Measurements from ENCODE around the gene WDSUB1. TPM values are rescaled to one million over a fixed set of nuclear protein-coding genes. Genes with fewer than 3 reads are reported as not detected.

WDSUB1 gene
- total and polyA plus RNA-seq, 5 donors: 6.1 to 10.4 (median 9.5) TPM

GRCh38 chr2:159287733-159288132, 1.2 kb upstream of the WDSUB1 start:
- Histone ChIP-seq H3K27me3 (ENCODE audit: control insufficient read depth, insufficient read depth) (no peaks in the 10 kb centered on the region), H3K4me1 (ENCODE audit: control insufficient read depth, insufficient read depth, low read length) (no peaks in the 10 kb centered on the region), H3K4me3 (ENCODE audit: low read length) (no peak overlapping the region), H3K27ac (ENCODE audit: low read length) (no peak overlapping the region), H3K9me3 (ENCODE audit: control insufficient read depth, low read length) (no peaks in the 10 kb centered on the region)
- ATAC-seq: no peak
- intact Hi-C loops (cut with DNase I): no loop called here
- no peak for DNase-seq

DNA sequence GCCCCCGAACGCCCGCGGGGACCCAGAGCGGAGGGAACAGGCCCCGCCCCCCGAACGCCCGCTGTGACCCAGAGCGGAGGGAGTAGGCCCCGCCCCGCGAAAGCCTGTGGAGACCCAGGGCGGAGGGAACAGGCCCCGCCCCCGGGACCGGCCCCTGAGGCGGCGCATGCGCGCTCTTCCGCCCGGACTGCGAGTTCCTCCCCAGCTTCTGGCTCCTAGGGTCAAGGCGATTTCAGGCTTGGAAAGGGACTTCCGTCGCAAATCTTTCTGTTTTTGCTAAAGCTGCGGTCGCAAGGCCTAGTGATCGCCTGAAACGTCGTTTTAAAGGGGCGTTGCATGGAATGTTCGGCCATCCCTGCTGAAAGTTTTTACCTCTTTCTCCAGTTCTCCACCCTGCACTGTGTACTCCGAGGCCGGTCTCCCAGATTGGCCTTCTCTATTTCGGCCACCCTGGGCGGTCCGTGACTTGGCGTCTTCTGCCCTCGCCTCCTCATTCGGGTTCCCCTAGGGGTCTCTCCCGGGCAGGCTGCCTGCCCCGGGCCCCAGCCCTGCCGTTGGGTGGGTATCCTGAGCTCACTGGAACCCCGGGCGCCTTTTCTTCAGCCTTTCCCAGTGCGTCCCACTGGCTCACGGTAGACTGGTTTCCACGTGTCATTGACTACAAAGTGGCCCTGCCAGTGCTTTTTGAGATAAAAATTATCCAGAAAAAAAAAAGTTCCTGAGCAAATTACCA, 372 bp upstream of the WDSUB1 start:
- no peaks in the 10 kb centered on the region for H3K4me1 ChIP-seq (ENCODE audit: control insufficient read depth, insufficient read depth, low read length)
- DNase-seq (peak; percentile 99 to 100 (median 100)), ATAC-seq (peak; percentile 99 to 100)
- peak overlapping the region; percentile 94 for H3K27ac ChIP-seq (ENCODE audit: low read length)
- no peaks in the 10 kb centered on the region for H3K9me3 ChIP-seq (ENCODE audit: control insufficient read depth, low read length)
- no peaks in the 10 kb centered on the region for H3K27me3 ChIP-seq (ENCODE audit: control insufficient read depth, insufficient read depth)
- H3K4me3 ChIP-seq (ENCODE audit: low read length): peak overlapping the region; percentile 52
- intact Hi-C loops (cut with DNase I): no loop called here
- under 1% methylated on average over 50 of the region's 50 CpGs for WGBS

- Histone ChIP-seq H3K27ac (ENCODE audit: low read length) (no peak overlapping the region), H3K4me3 (ENCODE audit: low read length) (peak overlapping the region; percentile 52), H3K4me1 (ENCODE audit: control insufficient read depth, insufficient read depth, low read length) (no peaks in the 10 kb centered on the region), H3K27me3 (ENCODE audit: control insufficient read depth, insufficient read depth) (no peaks in the 10 kb centered on the region), H3K9me3 (ENCODE audit: control insufficient read depth, low read length) (no peaks in the 10 kb centered on the region)
- DNase-seq (peak in 1 of 3 donors; percentile 66), ATAC-seq (no peak)
- intact Hi-C loops (cut with DNase I): no loop called here
- WGBS: 89% methylated on average over 11 of the region's 11 CpGs
Observed at GRCh38 chr2:159285433-159285832, 1.1 kb downstream of the WDSUB1 start.

DNA sequence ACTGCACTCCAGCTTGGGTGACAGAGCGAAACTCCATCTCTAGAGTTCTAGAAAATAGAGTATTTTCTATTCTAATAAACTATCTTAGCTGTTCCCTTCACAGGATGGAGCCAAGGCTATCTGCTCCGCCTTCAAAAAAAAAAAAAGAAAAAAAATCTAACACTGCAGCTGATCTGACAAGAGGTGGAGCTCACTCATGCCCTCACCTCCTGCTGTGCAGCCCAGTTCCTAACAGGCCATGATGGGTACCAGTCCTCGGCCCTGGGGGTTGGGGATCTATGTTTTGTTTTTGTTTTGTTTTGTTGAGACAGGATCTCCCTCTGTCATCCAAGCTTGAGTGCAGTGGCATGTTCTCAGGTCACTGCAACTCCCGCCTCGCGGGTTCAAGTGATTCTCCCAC, 3.0 kb downstream of the WDSUB1 start:
- WGBS: 86% methylated on average over 6 of the region's 6 CpGs
- intact Hi-C loops (cut with DNase I): no loop called here
- Histone ChIP-seq H3K4me1 (ENCODE audit: control insufficient read depth, insufficient read depth, low read length) (no peaks in the 10 kb centered on the region), H3K4me3 (ENCODE audit: low read length) (no peak overlapping the region), H3K27ac (ENCODE audit: low read length) (no peak overlapping the region), H3K9me3 (ENCODE audit: control insufficient read depth, low read length) (no peaks in the 10 kb centered on the region), H3K27me3 (ENCODE audit: control insufficient read depth, insufficient read depth) (no peaks in the 10 kb centered on the region)
- ATAC-seq (no peak), DNase-seq (no peak)

DNA sequence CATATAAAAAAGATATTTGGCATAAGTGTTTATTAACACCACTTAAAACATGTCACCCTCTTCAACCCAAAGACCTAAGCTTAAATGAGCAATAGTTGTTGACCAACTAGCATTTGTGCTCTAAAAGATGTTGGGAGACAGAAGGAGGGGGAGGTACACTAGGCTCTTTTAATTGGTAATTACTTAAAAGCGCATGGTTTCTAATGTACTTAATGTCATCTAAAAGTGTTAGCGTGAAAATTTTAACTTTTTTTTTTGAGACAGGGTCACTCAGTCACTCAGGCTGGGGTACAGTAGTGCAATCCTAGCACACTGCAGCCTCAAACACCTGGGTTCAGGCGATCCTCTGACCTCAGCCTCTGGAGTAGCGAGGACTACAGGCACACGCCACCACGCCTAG, 5.5 kb downstream of the WDSUB1 start:
- no peaks in the 10 kb centered on the region for H3K27me3 ChIP-seq (ENCODE audit: control insufficient read depth, insufficient read depth)
- DNase-seq (no peak), ATAC-seq (no peak)
- peaks cover under 1% of the 10 kb centered on the region for H3K4me1 ChIP-seq (ENCODE audit: control insufficient read depth, insufficient read depth, low read length)
- intact Hi-C loops (cut with DNase I): no loop called here
- no peak overlapping the region for H3K4me3 ChIP-seq (ENCODE audit: low read length)
- H3K27ac ChIP-seq (ENCODE audit: low read length): no peak overlapping the region
- no peaks in the 10 kb centered on the region for H3K9me3 ChIP-seq (ENCODE audit: control insufficient read depth, low read length)
- WGBS: 98% methylated on average over 6 of the region's 6 CpGs

DNA sequence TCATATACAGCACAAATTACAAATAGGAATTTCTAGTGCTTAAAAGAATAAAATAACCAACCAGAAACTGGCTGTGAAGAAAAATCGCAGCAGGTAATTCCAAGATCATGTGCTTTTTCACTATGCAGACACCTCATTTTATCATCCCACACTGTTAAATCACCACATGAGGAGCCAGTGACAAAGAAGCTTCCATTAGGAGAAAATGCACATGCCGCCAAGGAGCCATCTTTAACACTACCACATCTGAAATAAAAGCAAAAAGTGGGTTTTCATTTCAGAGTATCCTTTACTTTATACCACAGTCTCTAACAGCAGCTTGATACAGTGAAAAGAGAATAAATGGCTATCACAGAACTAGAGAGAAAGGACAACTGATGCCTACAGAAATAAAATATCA, 6.8 kb downstream of the WDSUB1 start:
- Histone ChIP-seq H3K9me3 (ENCODE audit: control insufficient read depth, low read length) (no peaks in the 10 kb centered on the region), H3K4me3 (ENCODE audit: low read length) (no peak overlapping the region), H3K27me3 (ENCODE audit: control insufficient read depth, insufficient read depth) (no peaks in the 10 kb centered on the region), H3K4me1 (ENCODE audit: control insufficient read depth, insufficient read depth, low read length) (peaks cover 2% of the 10 kb centered on the region), H3K27ac (ENCODE audit: low read length) (no peak overlapping the region)
- DNase-seq (no peak), ATAC-seq (no peak)
- 96% methylated on average over 2 of the region's 2 CpGs for WGBS
- intact Hi-C loops (cut with DNase I): no loop called here

DNA sequence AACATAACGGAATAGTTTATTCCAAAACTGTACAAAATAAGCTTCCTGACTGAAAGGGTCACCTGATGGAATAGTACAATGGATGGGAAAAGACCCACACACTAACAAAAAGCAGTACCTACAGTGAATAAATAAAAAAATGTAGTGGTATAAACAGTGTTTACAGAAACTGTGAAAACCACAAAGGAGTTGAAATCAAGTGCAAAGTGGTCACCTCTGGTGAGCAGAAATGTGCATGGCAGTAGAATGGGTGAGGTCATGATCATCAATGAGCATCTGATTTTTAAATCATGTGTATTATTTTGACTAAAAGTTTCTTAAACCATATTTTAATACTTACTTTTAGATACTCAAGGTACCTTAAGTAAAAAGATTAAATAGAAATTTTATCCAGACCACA, 11.4 kb downstream of the WDSUB1 start:
- ATAC-seq (no peak), DNase-seq (no peak)
- no peak overlapping the region for H3K4me3 ChIP-seq (ENCODE audit: low read length)
- H3K27ac ChIP-seq (ENCODE audit: low read length): no peak overlapping the region
- intact Hi-C loops (cut with DNase I): no loop called here
- 97% methylated on average over 1 of the region's 1 CpG for WGBS
- H3K9me3 ChIP-seq (ENCODE audit: control insufficient read depth, low read length): no peaks in the 10 kb centered on the region
- H3K27me3 ChIP-seq (ENCODE audit: control insufficient read depth, insufficient read depth): no peaks in the 10 kb centered on the region
- peaks cover 2% of the 10 kb centered on the region for H3K4me1 ChIP-seq (ENCODE audit: control insufficient read depth, insufficient read depth, low read length)

GRCh38 chr2:159272156-159272555, 14.3 kb downstream of the WDSUB1 start:
- 89% methylated on average over 5 of the region's 5 CpGs for WGBS
- no peak for DNase-seq
- intact Hi-C loops (cut with DNase I): no loop called here
- Histone ChIP-seq H3K4me1 (ENCODE audit: control insufficient read depth, insufficient read depth, low read length) (peaks cover 2% of the 10 kb centered on the region), H3K27ac (ENCODE audit: low read length) (no peak overlapping the region), H3K27me3 (ENCODE audit: control insufficient read depth, insufficient read depth) (no peaks in the 10 kb centered on the region), H3K9me3 (ENCODE audit: control insufficient read depth, low read length) (no peaks in the 10 kb centered on the region), H3K4me3 (ENCODE audit: low read length) (no peak overlapping the region)
- no peak for ATAC-seq

DNA sequence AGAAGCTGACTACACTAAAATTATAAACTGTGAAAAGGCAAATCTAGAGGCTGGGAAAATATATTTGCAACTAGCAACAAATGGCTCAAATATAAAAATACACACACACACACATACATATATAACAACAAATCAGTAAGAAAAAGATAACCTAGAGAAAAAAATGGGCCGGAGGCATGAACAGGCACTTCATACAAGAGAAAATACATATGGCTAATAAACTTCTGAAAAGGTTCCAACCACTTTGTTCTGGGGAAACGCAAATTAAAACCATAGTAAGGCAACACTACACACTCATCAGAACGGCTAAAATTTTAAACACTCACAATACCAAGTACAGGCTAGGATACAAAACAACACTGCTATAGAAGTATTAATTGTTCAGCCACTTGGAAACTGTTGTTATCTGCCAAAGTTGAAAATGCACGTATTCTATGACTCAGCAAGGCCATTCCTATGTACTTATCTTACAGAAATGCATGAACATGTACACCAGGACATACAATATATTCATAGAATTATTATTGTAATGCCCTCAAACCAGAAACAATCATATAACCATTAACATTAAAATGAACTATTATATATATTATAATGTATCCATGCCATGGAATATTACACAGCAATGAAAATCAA, 15.6 kb downstream of the WDSUB1 start:
- intact Hi-C loops (cut with DNase I): no loop called here
- Histone ChIP-seq H3K4me3 (ENCODE audit: low read length) (no peak overlapping the region), H3K4me1 (ENCODE audit: control insufficient read depth, insufficient read depth, low read length) (no peaks in the 10 kb centered on the region), H3K27me3 (ENCODE audit: control insufficient read depth, insufficient read depth) (no peaks in the 10 kb centered on the region), H3K9me3 (ENCODE audit: control insufficient read depth, low read length) (no peaks in the 10 kb centered on the region), H3K27ac (ENCODE audit: low read length) (no peak overlapping the region)
- DNase-seq (no peak), ATAC-seq (no peak)
- 97% methylated on average over 4 of the region's 4 CpGs for whole genome bisulfite sequencing

- no peaks in the 10 kb centered on the region for H3K4me1 ChIP-seq (ENCODE audit: control insufficient read depth, insufficient read depth, low read length)
- ATAC-seq (no peak), DNase-seq (no peak)
- 95% methylated on average over 1 of the region's 1 CpG for WGBS
- no peak overlapping the region for H3K4me3 ChIP-seq (ENCODE audit: low read length)
- intact Hi-C loops (cut with DNase I): no loop called here
- no peaks in the 10 kb centered on the region for H3K9me3 ChIP-seq (ENCODE audit: control insufficient read depth, low read length)
- H3K27ac ChIP-seq (ENCODE audit: low read length): no peak overlapping the region
- no peaks in the 10 kb centered on the region for H3K27me3 ChIP-seq (ENCODE audit: control insufficient read depth, insufficient read depth)
Observed at GRCh38 chr2:159267921-159268320, 18.6 kb downstream of the WDSUB1 start.

GRCh38 chr2:159266554-159266953, 19.9 kb downstream of the WDSUB1 start:
- over 99% methylated on average over 3 of the region's 3 CpGs for WGBS
- DNase-seq (no peak), ATAC-seq (no peak)
- Histone ChIP-seq H3K4me1 (ENCODE audit: control insufficient read depth, insufficient read depth, low read length) (no peaks in the 10 kb centered on the region), H3K27ac (ENCODE audit: low read length) (no peak overlapping the region), H3K9me3 (ENCODE audit: control insufficient read depth, low read length) (no peaks in the 10 kb centered on the region), H3K27me3 (ENCODE audit: control insufficient read depth, insufficient read depth) (no peaks in the 10 kb centered on the region), H3K4me3 (ENCODE audit: low read length) (no peak overlapping the region)
- intact Hi-C loops (cut with DNase I): no loop called here

Measured in right cardiac atrium (tissue), 5 donors.